GM21515 (cell line): ENCODE data around the gene ASIC3.

Source experiments
- ATAC-seq: cut with Tn5 transposase; IDR thresholded peaks from one replicate; pipeline ENCODE4 v1.9.1; 2021; ENCODE audit not compliant: unreplicated experiment

Gene ASIC3

DNA sequence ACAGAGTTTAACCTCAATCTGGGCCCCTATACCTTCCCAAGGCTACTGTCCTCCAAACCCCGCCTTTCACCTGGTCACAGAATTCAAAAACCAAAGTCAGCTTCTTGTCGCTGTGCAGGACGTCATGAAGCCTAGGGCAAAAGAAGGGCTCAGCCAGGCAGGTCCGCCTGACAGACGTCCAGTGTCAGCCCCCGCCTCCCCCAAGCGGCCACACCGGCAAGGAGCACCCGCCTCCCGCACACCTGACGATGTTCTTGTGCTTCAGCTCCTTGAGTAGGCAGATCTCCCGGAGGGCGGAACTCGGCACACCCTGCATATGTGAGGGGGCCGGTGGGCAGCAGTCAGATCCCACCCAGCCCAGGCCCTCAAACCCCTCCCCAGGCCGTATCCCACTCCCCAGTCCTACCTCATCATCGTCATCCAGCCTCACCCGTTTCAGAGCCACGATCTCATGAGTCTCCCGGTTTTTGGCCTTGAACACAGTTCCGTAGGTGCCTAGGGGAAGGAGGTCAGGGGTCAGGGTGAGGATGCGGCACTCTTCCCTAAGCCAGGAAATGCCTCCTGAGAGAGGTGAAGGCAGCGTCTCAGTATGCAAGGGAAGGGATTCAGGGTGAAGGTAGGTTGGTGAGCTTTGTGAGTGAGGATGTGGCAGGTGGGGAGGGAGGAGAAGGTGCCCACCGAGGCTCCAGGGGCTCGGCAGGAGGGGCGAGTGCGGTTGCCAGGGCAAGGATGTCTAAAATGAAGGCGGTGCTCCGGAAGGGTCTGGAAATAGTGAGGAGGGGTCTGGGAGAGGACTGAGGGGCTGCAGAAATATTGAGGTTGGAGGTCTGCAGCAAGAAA is 8.6 kb downstream of the ASIC3 start:
- no peak for ATAC-seq

DNA sequence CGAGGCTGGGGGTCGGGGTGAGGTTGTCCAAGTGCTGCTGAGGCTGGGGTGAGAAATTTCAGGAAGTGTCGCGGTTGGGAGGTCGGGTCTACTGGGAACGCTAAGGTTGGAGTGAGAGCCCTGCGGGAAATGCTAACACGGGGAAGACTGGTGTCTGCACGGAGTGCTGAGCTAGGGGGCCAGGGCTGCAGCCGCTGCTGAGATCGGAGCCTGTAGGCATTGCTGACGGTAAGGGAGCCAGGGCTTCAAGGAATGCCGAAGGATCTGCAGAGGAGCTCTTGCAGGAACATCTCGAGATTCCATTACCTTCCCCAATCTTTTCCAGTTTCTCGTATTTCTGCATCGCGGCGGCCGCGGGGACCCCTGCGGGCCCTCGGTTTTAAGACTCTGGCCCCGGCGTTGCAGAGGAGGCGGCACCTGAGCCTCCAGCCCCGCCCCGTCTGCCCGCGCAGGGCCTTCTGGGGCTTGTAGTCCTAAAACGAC is 9.2 kb downstream of the ASIC3 start, which contains the start of gene CDK5:
CDK5 (minus strand) TSS at position 392 of the 483 bp plus-strand sequence; CDS start at position 343, 49 bp downstream.
- ATAC-seq = peak; percentile 9

DNA sequence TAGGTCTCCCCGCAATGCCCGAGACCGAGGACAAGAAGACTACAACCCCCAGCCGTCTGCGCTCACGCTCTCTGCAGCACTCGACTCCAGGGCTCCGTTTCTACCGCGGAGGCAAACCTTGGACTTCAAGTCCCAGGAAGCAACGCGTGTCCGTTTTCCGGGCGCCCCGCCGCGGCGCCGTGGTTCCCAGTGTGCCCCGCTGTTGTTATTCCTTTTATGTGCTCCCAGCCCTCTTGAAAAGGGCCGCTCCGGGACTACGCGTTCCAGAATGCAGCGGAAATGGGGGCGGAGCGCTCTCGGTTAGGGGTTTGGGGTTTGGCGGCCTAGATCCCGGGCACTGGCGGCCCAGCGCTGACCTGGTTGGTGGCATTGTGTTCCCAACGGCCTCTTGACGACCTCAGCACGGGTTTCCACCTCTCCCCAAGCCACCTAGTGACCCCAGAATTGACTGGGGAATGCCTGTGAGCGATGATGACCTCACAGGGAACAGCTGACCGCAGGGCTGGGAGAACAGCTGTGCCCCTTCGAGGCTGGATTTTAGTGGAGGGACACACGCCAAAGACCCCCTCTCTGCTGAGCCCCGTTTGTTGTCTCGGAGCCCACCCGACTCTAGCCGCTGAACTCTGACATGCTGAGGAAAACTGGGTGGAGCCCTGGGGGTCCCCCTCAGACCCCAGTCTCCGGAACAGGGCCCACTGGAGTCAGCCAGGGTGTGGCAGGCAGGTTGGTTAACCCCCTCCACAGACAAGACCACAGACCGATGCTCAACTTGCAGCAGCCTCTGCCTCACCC is 9.9 kb downstream of the ASIC3 start:
- ATAC-seq = peak; percentile 86

DNA sequence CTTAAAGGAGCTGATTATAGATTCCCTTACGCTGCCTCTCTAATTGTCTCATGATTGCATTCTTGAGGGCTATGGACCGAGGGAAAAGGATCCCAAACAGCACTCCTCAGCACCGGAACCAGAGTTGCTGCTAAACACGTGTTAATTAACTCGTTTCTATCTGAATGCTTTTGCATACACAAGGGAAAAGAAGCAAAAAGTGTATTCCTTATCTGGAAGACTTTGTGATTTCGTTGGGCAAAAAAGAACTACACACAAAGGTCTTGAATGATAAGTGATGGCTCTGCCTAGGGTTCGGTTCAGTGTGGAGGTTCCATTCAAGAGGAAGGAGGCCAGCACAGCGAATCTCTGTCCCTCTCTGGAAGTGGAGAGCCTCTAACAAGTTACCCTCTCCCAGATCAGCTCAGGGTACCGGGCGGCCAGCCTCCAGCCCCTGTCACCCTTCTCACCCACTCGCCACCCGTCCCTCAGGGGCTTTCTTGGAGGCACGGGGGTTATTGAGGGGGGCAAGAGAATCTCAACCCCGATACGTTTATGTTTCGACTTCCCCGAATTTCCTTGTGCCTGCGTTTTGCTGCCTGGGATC is 10.5 kb downstream of the ASIC3 start:
- ATAC-seq = no peak

DNA sequence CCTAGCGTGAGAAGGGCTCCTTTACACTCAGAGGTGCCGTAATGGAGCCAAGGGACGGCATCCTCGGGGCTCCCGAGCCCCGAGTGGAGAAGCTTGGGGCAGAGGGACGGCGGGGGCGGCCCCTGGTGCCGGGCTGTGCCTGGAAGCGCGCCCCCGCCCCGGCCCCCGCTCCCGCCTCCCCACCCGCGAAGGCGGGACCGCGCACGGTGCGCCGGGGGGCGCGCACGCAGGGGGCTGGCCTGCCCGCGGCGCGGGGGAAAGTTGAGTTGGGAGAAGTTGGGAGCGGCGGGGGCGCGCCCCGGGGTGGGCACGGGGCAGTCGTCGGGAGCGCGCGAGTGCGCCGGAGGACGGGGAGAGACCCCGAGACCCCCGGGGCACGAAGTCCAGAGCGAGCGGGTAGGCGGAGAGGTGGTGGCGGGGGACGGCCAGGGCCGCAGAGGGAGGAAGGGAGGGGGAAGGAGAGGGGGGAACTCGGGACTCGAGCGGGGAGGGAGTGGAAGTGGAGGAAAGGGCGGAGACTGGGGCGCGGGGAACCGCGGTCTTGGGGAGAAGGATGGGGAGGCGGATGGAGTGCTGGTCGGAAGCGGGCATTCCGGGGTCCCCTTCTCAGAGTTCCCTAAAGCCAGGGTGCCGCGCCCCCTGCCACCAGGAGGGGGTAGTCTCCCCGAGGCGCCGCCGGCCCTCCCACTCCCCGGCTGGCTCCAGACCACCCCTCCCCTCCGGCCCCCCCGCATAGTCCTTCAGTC is 11.2 kb downstream of the ASIC3 start, which contains the start of gene SLC4A2:
SLC4A2 (plus strand) TSS at position 223 of the 746 bp plus-strand sequence. CDS start 2,399 bp downstream, outside the sequence.
- ATAC-seq = peak; percentile 27

DNA sequence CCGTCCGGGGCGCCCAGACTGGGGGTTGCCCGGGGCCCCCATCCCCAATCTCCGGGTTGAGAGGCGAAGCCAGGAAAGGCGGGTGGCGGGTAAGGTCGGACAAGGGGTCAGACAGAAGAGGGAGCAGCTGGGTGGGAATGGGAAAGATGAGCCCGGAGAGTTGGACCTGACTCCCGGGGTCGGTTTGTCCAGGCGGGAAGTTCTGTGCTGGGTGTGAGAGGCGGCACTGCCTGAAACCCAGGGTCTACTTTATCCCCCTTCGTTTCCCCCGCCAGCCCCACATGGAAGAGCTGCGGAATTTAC is 11.7 kb downstream of the ASIC3 start:
- no peak for ATAC-seq

DNA sequence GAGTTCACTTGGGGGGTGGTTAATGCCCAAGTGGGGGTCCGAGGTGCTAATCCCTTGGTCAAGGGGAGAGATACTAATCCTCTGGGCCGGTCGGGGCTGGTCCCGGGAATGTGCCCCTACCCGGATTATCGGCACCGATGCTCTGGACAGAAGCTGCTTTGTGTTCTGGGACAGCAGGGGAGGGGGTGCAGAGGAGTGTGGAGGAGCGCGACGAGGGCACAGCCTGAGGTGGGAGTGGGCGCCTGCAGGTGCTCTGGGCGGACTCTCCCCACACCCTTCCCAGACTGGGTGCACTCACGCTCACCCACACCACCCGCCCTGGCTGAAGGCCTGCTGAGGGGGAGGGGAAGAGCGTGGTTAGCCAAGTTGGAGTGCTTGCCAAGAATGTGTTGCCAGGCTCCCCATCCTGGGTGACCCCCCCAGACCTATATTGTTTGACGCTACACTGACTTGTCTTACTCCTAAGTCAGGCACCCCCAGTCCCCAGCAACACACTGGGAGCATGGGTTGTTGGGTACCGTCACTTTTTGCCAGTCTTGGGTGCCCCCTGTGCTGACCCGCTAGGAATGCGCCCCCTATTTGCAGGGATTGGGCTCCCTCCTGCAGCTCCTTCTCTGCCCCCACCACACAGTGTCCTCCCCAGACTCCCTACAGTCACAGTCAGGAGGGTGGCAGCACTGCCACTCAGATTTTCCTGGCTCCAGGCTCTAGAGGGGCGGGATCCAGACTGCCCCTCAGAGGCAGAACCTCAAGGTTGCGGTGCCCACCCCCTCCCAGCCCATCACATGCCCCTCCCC is 12.3 kb downstream of the ASIC3 start:
- no peak for ATAC-seq

DNA sequence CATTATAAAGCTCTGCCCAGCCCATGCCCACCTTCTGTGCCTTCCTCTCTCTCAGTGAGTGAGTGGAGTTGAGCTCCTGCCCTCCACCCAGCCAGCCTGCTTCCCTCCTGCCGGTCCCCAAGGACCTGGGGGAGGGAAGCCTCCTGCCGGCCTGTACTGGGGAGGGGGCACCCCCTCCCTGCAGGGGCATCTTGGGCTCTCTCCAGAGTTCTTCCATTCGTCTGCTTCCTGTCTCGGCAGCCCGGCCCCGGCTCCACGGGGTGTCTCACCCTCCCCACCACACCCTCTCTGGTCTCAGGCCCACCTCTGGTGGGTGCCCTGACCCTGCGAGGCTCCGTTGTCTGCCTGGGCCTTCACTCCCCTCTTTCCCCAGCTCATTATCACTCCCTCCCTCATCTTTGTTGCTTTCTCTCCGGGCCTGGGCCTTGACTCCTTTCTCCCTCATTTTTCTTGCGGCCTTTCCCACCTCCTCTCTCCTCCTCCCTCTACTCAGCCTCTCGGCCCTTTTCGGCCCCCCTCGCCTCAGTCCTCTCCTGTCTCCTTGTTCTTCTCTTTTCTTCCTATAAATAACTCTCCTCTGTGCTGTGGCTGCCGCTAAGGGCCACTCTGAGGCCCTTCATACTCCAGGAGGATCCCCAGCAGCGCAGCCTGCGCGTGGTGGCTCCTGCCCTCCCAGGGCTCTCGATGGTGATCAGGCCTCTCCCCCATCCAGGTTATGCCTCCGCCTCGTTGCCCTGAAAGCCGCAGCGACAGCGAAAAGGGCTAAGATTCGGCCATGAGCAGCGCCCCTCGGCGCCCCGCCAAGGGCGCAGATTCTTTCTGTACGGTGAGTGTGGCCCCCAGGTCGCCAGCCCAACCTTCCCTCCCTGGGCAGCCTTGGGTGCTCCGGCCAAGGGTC is 13.1 kb downstream of the ASIC3 start:
- ATAC-seq = no peak

DNA sequence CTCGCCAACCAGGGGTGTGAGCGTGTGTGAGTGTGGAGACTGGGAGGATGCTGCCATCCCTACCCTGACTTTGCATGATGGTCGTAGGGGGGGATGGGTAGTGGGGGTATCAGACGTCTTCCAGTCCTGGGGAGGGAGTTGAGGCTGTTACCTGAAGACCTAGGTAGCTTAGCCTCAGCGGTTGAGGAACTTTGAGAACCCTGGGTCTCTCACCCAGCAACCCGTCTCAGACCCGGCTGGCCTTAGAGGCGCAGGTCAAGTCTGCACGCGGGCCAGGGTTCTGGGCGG is 13.7 kb downstream of the ASIC3 start:
- no peak for ATAC-seq

DNA sequence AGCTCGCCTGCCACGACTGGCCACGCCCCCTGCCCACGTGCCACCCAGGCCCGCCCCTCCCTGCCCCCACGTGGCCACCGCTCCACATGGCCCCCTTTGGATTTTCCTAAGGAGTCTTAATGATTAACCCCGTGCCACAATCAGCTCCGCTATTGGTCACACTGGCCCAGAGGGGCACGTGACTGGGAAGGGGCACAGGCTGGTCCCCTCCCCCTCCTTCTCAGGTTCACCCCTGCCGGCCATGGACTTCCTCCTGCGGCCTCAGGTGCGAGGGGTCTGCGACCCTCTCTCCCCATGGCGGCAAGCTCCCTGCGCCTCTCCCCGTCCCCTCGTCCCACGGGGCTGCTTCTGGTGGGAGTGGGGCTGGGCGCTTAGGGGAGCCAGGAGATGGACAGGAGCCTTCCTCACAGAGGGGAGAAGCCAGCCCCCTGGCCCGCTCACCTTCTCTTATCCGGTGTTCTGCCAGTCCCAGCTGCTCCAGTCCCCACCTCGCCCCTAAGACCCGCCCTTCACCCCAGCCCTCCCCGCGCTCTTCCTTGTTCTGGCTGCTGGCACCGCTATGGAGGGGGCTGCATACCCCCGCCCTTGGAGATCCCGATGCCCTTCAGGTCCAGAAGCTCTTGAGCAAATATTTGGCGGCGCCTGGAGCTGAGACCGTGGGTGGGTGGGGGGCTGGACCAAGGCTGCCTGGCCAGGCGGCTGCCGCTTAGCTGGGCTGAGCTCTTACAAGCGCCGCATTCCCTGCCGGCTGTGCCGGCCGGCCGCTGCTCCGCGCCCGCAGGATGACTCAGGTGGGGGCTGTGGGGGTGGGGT is 14.3 kb downstream of the ASIC3 start:
- no peak for ATAC-seq

DNA sequence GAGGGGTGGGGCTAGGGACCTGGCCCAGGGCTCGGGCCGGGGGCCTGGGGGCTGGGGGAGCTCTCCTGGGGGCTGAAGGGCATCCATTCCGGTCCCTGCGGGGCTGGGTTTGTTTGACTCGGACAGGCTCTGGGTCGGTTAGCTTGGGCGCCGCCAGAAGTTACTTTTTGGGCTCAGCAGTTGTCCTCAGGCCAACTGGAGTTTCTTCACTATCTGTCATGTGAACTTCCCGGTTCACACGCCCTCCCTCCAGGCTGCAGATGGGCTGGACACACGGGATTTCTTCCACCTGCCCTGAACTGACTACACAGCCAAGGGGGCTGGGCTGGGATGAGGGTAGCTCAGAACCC is 14.9 kb downstream of the ASIC3 start:
- ATAC-seq = no peak

DNA sequence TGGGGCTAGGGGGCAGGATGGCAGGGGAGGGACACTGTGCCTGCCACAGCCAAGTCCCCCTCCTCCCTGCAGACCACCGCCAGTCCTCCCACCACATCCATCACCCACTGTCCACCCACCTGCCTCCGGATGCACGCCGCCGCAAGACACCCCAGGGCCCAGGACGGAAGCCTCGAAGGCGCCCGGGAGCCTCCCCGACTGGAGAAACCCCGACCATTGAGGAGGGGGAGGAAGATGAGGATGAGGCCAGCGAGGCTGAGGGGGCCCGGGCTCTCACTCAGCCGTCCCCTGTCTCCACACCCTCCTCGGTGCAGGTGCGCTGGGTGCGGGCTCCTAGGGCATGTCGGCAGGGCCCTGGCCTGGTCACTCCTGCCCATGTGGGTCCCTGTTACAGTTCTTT is 16.1 kb downstream of the ASIC3 start:
- ATAC-seq = no peak

DNA sequence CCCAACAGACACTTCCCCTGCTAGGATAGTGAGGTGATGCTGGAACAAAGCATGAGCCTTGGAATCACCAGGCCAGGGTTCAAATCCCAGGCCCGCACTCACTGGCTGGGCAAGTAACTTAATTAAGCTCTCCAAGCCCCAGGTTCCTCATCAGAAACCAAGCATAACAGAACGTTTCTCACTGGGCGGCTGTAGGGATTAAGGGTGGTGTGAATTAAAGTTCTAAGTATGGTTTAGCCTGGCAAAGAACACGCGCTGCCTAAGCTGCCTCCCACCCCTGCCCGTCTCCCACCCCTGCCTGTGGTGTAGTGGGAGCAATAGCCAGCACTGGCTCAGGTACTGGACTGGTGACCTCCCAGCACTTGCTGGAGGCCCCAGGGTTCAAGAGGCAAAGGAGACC is 16.7 kb downstream of the ASIC3 start:
- no peak for ATAC-seq

DNA sequence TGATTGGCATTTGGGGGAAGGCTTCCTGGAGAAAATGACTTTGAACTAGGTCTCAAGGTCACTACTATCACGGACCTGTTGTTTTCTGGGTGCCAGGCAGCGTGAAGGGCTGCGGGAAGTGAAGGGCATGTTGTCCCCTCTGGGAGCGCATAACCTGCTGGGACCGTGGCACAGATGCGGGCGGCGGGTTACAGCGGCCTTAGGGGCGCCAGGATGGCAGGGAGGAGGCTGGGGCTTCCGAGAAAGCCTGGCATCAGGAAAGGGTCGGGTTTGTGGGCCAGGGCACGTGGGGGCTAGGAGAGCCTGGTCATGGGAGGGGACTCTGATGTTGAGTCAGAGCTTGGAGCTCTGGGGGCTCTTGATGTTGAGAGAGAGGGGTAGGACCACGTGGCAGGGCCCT is 17.2 kb downstream of the ASIC3 start:
- no peak for ATAC-seq

DNA sequence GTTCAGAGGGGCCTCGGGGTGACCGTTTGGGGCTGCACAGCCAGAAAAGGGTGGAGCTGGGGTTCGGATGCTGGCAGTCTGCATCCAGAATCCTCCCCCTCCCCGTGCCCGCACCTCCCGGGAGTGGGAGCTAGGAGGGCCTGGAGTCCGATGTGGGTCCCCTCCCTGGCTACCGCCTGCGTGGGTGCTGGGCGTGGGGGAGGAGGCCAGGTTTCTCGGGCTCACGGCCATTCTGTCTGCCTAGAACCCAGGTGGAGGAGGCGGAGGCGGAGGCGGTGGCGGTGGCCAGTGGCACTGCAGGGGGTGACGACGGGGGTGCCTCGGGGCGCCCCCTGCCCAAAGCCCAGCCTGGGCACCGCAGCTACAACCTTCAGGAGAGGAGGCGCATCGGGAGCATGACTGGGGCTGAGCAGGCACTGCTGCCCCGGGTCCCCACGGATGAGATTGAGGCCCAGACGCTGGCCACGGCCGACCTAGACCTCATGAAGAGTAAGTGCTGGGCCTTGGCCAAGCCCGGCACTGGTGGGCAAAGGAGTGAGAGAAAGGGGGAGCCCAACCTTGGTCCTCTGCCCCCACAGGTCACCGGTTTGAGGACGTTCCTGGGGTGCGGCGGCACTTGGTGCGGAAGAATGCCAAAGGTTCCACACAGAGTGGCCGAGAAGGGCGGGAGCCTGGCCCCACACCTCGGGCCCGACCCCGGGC is 18.1 kb downstream of the ASIC3 start:
- ATAC-seq = no peak

DNA sequence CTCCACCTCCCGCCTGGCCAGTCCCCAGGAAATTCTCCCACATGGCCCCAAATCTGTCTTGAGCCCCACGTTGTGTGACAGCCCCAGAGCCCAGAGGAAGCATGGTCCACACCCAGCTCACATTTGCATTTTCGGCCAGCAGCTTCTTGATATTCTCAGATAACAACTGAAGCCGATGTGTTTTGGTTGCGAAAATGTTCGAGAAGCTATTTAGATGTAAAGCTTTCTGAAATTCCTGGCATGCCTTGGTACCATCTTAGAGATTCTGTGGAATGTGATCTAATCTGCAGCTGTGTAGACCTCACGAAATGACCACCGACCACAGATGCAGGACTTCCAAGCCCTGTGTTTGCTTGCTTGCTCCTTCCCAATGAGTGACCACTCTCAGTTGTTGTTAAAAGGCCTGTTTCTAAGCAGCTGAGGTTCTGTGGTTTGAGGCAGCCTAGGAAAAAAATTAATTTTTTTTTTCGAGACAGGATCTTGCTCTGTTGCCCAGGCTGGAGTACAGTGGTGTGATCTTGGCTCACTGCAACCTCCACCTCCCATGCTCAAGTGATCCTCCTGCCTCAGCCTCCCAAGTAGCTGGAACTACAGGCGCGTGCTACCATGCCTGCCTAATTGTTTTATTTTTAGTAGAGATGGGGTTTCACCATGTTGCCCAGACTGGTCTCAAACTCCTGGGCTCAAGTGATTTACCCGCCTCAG is 19.9 kb downstream of the ASIC3 start:
- no peak for ATAC-seq

DNA sequence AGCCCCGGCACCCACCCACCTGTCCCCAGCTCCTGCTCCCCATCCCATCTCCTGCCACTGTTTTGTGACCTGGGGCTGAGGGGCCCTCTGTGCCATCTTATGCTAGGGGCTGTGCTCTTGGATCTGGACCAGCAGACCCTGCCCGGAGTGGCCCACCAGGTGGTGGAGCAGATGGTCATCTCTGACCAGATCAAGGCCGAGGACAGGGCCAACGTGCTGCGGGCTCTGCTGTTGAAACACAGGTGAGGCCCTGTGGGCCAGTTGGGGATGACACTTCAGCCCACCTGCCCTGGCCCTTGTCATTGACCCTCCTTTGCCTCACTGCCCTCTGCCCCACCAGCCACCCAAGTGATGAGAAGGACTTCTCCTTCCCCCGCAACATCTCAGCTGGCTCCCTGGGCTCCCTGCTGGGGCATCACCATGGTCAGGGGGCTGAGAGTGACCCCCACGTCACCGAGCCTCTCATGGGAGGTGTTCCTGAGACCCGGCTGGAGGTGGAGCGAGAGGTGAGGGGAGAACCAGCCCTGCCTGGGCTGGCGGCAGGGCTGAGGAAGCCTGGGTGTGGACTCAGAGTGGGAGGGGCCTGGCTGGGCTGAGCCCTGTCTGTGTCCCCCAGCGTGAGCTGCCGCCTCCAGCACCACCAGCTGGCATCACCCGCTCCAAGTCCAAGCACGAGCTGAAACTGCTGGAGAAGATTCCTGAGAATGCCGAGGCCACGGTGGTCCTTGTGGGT is 21.7 kb downstream of the ASIC3 start:
- ATAC-seq = no peak
